Tibial artery (tissue), 4 donors: Measurements from ENCODE around the gene DMBT1.

ENCODE experiments used
- DNase-seq, 2 donors: peaks; one replicate each; pipeline ENCODE4 v3.0.0-alpha.2; 2019
- H3K27ac ChIP-seq, 2 donors: fragments of 200-600 bp; sonication (generic) in 1 of 2; 1 replicate in 1 of 2; 2 replicates in 1 of 2; pipeline ENCODE4 v1.5.1; 2018 to 2019; ENCODE audit warnings: mild to moderate bottlenecking in 1 of 2
- H3K27me3 ChIP-seq, 2 donors: fragments of 200-600 bp; sonication (generic) in 1 of 2; one replicate each; pipeline versions ENCODE4 v1.5.1 to v1.6.0; 2016 to 2019
- H3K36me3 ChIP-seq, 3 donors: fragments of 200-600 bp; sonication (generic) in 2 of 3; one replicate each; pipeline ENCODE4 v1.5.1; 2016 to 2019; ENCODE audit warnings: mild to moderate bottlenecking in 2 of 3
- H3K4me1 ChIP-seq, 4 donors: fragments of 200-600 bp; sonication (generic) in 2 of 4; 1 replicate in 3 of 4; 2 replicates in 1 of 4; pipeline ENCODE4 v1.5.1; 2016 to 2019
- H3K4me3 ChIP-seq, 2 donors: fragments of 200-600 bp; sonication (generic) in 1 of 2; 1 replicate in 1 of 2; 2 replicates in 1 of 2; pipeline ENCODE4 v1.5.1; 2018 to 2019; ENCODE audit warnings: mild to moderate bottlenecking in 2 of 2
- H3K9me3 ChIP-seq, 3 donors: fragments of 200-600 bp; sonication (generic) in 1 of 3; one replicate each; pipeline ENCODE4 v1.5.1; 2016 to 2019
- CTCF ChIP-seq, 2 experiments: fragments of 200-600 bp in 1 of 2; fragments of 450-650 bp in 1 of 2; IDR thresholded peaks; one replicate each; pipeline ENCODE4 v1.5.1; 2017 to 2019; ENCODE audit warnings: antibody characterized with exemption in 2 of 2, mild to moderate bottlenecking in 1 of 2, moderate library complexity in 1 of 2
- intact Hi-C: fragments of 100-400 bp; cut with DNase I; formaldehyde crosslinking; loops from one replicate; pipeline ENCODE4 v1.15.0; 2023; ENCODE audit warnings: low total_unique reads

DMBT1 gene

GRCh38 chr10:122554131-122555036, 6.2 kb upstream of the DMBT1 start:
- TF ChIP-seq CTCF (IDR thresholded peaks at IDR 0.05): no peak
- intact Hi-C loops: loop anchor here (5.0 kb wide), 1 partner anchor 202 kb away; no protein-coding TSS in a partner anchor
- DNase-seq: no peak
- Histone ChIP-seq H3K9me3 (no peaks in the 10 kb centered on the region), H3K27ac (no peak overlapping the region), H3K27me3 (peaks cover 0 to 29% of the 10 kb centered on the region in 2 donors), H3K4me1 (no peaks in the 10 kb centered on the region), H3K36me3 (no peaks in the 10 kb centered on the region), H3K4me3 (no peak overlapping the region)

- no peak for DNase-seq
- intact Hi-C loops: no loop called here
- H3K36me3 ChIP-seq: no peaks in the 10 kb centered on the region
- TF ChIP-seq CTCF (IDR thresholded peaks at IDR 0.05): no peak
- peaks cover 0 to 29% of the 10 kb centered on the region in 2 donors for H3K27me3 ChIP-seq
- H3K9me3 ChIP-seq: no peaks in the 10 kb centered on the region
- no peak overlapping the region for H3K4me3 ChIP-seq
- no peak overlapping the region for H3K27ac ChIP-seq
- H3K4me1 ChIP-seq: no peaks in the 10 kb centered on the region
Observed at GRCh38 chr10:122555442-122555841, 5.1 kb upstream of the DMBT1 start.

GRCh38 chr10:122557516-122557915, 3.0 kb upstream of the DMBT1 start:
- no peak overlapping the region for H3K27ac ChIP-seq
- H3K36me3 ChIP-seq: no peaks in the 10 kb centered on the region
- intact Hi-C loops: no loop called here
- H3K4me3 ChIP-seq: no peak overlapping the region
- H3K27me3 ChIP-seq: peaks cover 0 to 33% of the 10 kb centered on the region in 2 donors
- DNase-seq: no peak
- no peaks in the 10 kb centered on the region for H3K4me1 ChIP-seq
- no peak for TF ChIP-seq CTCF (IDR thresholded peaks at IDR 0.05)
- H3K9me3 ChIP-seq: no peaks in the 10 kb centered on the region

- Histone ChIP-seq H3K4me1 (no peaks in the 10 kb centered on the region), H3K9me3 (no peaks in the 10 kb centered on the region), H3K4me3 (no peak overlapping the region), H3K27ac (no peak overlapping the region), H3K27me3 (peaks cover 0 to 33% of the 10 kb centered on the region in 2 donors), H3K36me3 (no peaks in the 10 kb centered on the region)
- TF ChIP-seq CTCF (IDR thresholded peaks at IDR 0.05): no peak
- no peak for DNase-seq
- intact Hi-C loops: no loop called here
Observed at GRCh38 chr10:122558452-122558851, 2.1 kb upstream of the DMBT1 start.

- Histone ChIP-seq H3K36me3 (no peaks in the 10 kb centered on the region), H3K27me3 (peaks cover 0 to 33% of the 10 kb centered on the region in 2 donors), H3K27ac (no peak overlapping the region), H3K9me3 (no peaks in the 10 kb centered on the region), H3K4me3 (no peak overlapping the region), H3K4me1 (no peaks in the 10 kb centered on the region)
- DNase-seq: no peak
- TF ChIP-seq CTCF (IDR thresholded peaks at IDR 0.05): no peak
- intact Hi-C loops: no loop called here
Observed at GRCh38 chr10:122559228-122559627, 1.3 kb upstream of the DMBT1 start.
